H1 (cell line): Measurements from ENCODE around the gene EXOSC5. TPM values are rescaled to one million over a fixed set of nuclear protein-coding genes. Genes with fewer than 3 reads are reported as not detected.

Source experiments
- CTCF ChIA-PET: fragments of 300-600 bp; sonication (Branson Sonifier 250); formaldehyde crosslinking; loops from one replicate; lab custom pipeline; 2021; ENCODE audit not compliant: partially characterized antibody; lab: Charles Lee
- POLR2A ChIA-PET: fragments of 300-600 bp; sonication (Branson Sonifier 250); formaldehyde crosslinking; loops from one replicate; lab custom pipeline; 2021; ENCODE audit warnings: inconsistent platforms; ENCODE audit not compliant: partially characterized antibody; lab: Charles Lee
- DNase-seq, 2 experiments: peaks; one replicate each; pipeline versions ENCODE4 v3.0.0 to v3.0.0-alpha.2; 2010 to 2022; ENCODE audit warnings: low spot score in 2 of 2, low read depth in 1 of 2, mixed read lengths in 1 of 2
- FAIRE-seq: peaks from 2 replicates; lab custom pipeline; 2011; peaks lifted over from hg19 to GRCh38; lab: Jason Lieb, UNC
- H2AFZ ChIP-seq: 2 replicates; pipeline ENCODE4 v1.8.1; 2012; ENCODE audit warnings: low read length, inconsistent platforms
- H2AK5ac ChIP-seq: 2 replicates; pipeline ENCODE4 v1.6.1; 2013; ENCODE audit warnings: low read depth, low read length
- H2BK120ac ChIP-seq: replicated peaks from 2 replicates; pipeline ENCODE3; 2013; ENCODE audit warnings: low read depth, low read length, inconsistent platforms
- H2BK12ac ChIP-seq: 2 replicates; pipeline ENCODE4 v1.6.1; 2013; ENCODE audit warnings: low read depth, low read length
- H2BK15ac ChIP-seq: 2 replicates; pipeline ENCODE4 v1.6.1; 2013; ENCODE audit warnings: low read length
- H2BK20ac ChIP-seq: 2 replicates; pipeline ENCODE4 v1.6.1; 2013; ENCODE audit warnings: low read length
- H2BK5ac ChIP-seq: 2 replicates; pipeline ENCODE4 v1.6.1; 2013; ENCODE audit warnings: low read depth, low read length
- H3K14ac ChIP-seq: 2 replicates; pipeline ENCODE4 v1.6.1; 2013; ENCODE audit warnings: inconsistent platforms; ENCODE audit not compliant: insufficient read length
- H3K18ac ChIP-seq: 2 replicates; pipeline ENCODE4 v1.6.1; 2013; ENCODE audit warnings: low read length; ENCODE audit errors: extremely low read depth
- H3K23ac ChIP-seq: 2 replicates; pipeline ENCODE4 v1.6.1; 2013; ENCODE audit warnings: inconsistent platforms; ENCODE audit not compliant: insufficient read length
- H3K23me2 ChIP-seq: 2 replicates; pipeline ENCODE4 v1.6.1; 2013; ENCODE audit warnings: low read depth, low read length
- H3K27ac ChIP-seq: 2 replicates; pipeline ENCODE4 v1.6.1; 2011; ENCODE audit warnings: low read depth, low read length, inconsistent platforms
- H3K27me3 ChIP-seq, 4 experiments: replicated peaks in 1 of 4; 1 replicate in 1 of 4; 2 replicates in 3 of 4; pipeline versions ENCODE4 v1.6.1 to v1.8.1; 2011 to 2013; ENCODE audit warnings: low read length in 3 of 4, mild to moderate bottlenecking in 3 of 4, inconsistent platforms in 2 of 4, mixed read lengths in 2 of 4, moderate library complexity in 1 of 4; ENCODE audit not compliant: control insufficient read depth in 3 of 4, insufficient read depth in 3 of 4; ENCODE audit errors: extremely low read depth in 1 of 4
- H3K36me3 ChIP-seq, 4 experiments: 2 replicates each; pipeline versions ENCODE4 v1.6.1 to v1.8.1; 2011 to 2013; ENCODE audit warnings: mild to moderate bottlenecking in 4 of 4, low read length in 3 of 4, moderate library complexity in 2 of 4, control low read depth in 1 of 4, inconsistent platforms in 1 of 4; ENCODE audit not compliant: insufficient read depth in 4 of 4, control insufficient read depth in 2 of 4
- H3K4ac ChIP-seq: replicated peaks from 2 replicates; pipeline ENCODE3; 2013; ENCODE audit warnings: low read length, low read depth, mixed read lengths, inconsistent platforms; ENCODE audit not compliant: insufficient read length
- H3K4me1 ChIP-seq, 4 experiments: replicated peaks in 1 of 4; 1 replicate in 1 of 4; 2 replicates in 3 of 4; pipeline versions ENCODE4 v1.6.1 to v1.8.1; 2011 to 2013; ENCODE audit warnings: low read length in 3 of 4, inconsistent platforms in 2 of 4, mixed read lengths in 1 of 4; ENCODE audit not compliant: insufficient read depth in 4 of 4, control insufficient read depth in 3 of 4
- H3K4me2 ChIP-seq, 2 experiments: 2 replicates each; pipeline versions ENCODE4 v1.6.1 to v1.8.1; 2011 to 2013; ENCODE audit warnings: low read depth in 2 of 2, low read length in 2 of 2, control low read depth in 1 of 2, inconsistent platforms in 1 of 2, mild to moderate bottlenecking in 1 of 2; ENCODE audit not compliant: insufficient read depth in 1 of 2
- H3K4me3 ChIP-seq, 4 experiments: fragments of 200-600, 300-600 bp in 1 of 4; sonication (generic), shearing (Covaris generic), sonication (Bioruptor Twin) in 1 of 4; 2 replicates each; pipeline versions ENCODE4 v1.5.1 to v1.8.1; 2011 to 2016; ENCODE audit warnings: low read length in 4 of 4, low read depth in 3 of 4, control low read depth in 2 of 4, inconsistent platforms in 2 of 4, mild to moderate bottlenecking in 2 of 4, mixed read lengths in 1 of 4, moderate library complexity in 1 of 4; ENCODE audit not compliant: insufficient read depth in 2 of 4; ENCODE audit errors: extremely low read depth in 1 of 4
- H3K56ac ChIP-seq: replicated peaks from 2 replicates; pipeline ENCODE3; 2013; ENCODE audit warnings: low read depth, mild to moderate bottlenecking, mixed read lengths, low read length, inconsistent platforms; ENCODE audit not compliant: insufficient read length
- H3K79me1 ChIP-seq: 2 replicates; pipeline ENCODE4 v1.6.1; 2013; ENCODE audit warnings: low read depth, low read length, control low read depth
- H3K79me2 ChIP-seq, 2 experiments: 2 replicates each; pipeline versions ENCODE4 v1.6.1 to v1.8.1; 2012 to 2013; ENCODE audit warnings: low read length in 2 of 2, mild to moderate bottlenecking in 2 of 2, inconsistent platforms in 1 of 2; ENCODE audit not compliant: insufficient read depth in 2 of 2, control insufficient read depth in 1 of 2
- H3K9ac ChIP-seq, 4 experiments: replicated peaks in 1 of 4; 1 replicate in 1 of 4; 2 replicates in 3 of 4; pipeline versions ENCODE4 v1.6.1 to v1.8.1; 2011 to 2013; ENCODE audit warnings: low read depth in 3 of 4, low read length in 3 of 4, control low read depth in 2 of 4, mild to moderate bottlenecking in 2 of 4, moderate library complexity in 2 of 4, inconsistent platforms in 1 of 4; ENCODE audit errors: extremely low read depth in 1 of 4
- H3K9me3 ChIP-seq, 2 experiments: 2 replicates each; pipeline versions ENCODE4 v1.6.1 to v1.8.1; 2012 to 2013; ENCODE audit warnings: mild to moderate bottlenecking in 2 of 2, moderate library complexity in 2 of 2, control low read depth in 1 of 2, inconsistent platforms in 1 of 2, low read depth in 1 of 2, low read length in 1 of 2, mixed read lengths in 1 of 2; ENCODE audit not compliant: insufficient read depth in 2 of 2
- H4K20me1 ChIP-seq, 2 experiments: replicated peaks in 1 of 2; 2 replicates each; pipeline versions ENCODE3 to v1.8.1; 2011 to 2013; ENCODE audit warnings: inconsistent platforms in 2 of 2, low read length in 2 of 2, mild to moderate bottlenecking in 1 of 2; ENCODE audit not compliant: insufficient read depth in 2 of 2, control insufficient read depth in 1 of 2
- H4K5ac ChIP-seq: 2 replicates; pipeline ENCODE4 v1.6.1; 2013; ENCODE audit warnings: low read length, low read depth, mixed read lengths, inconsistent platforms; ENCODE audit not compliant: insufficient read length
- H4K8ac ChIP-seq: 2 replicates; pipeline ENCODE4 v1.8.0; 2013; ENCODE audit warnings: mild to moderate bottlenecking, moderate library complexity, low read length, inconsistent platforms; ENCODE audit not compliant: insufficient read depth; ENCODE audit errors: extremely low read depth
- H4K91ac ChIP-seq: replicated peaks from 2 replicates; pipeline ENCODE3; 2013; ENCODE audit warnings: low read length, mixed read lengths, inconsistent platforms; ENCODE audit not compliant: insufficient read length
- BACH1 ChIP-seq: IDR thresholded peaks from 2 replicates; pipeline ENCODE4 v1.6.1; 2012; ENCODE audit warnings: low read length, improper control_type of control experiment
- CREB1 ChIP-seq: IDR thresholded peaks from 2 replicates; pipeline ENCODE4 v1.6.1; 2012; ENCODE audit warnings: inconsistent platforms
- CTCF ChIP-seq, 3 experiments: IDR thresholded peaks; 1 replicate in 2 of 3; 2 replicates in 1 of 3; pipeline versions ENCODE4 v1.5.1 to v1.6.1; 2011; ENCODE audit warnings: low read length in 3 of 3, mild to moderate bottlenecking in 3 of 3, inconsistent platforms in 2 of 3, low read depth in 1 of 3, moderate library complexity in 1 of 3; ENCODE audit not compliant: insufficient read depth in 1 of 3; ENCODE audit errors: control extremely low read depth in 1 of 3
- JUND ChIP-seq: IDR thresholded peaks from 2 replicates; pipeline ENCODE4 v1.6.1; 2011; ENCODE audit warnings: mild to moderate bottlenecking, improper control_type of control experiment, low read length
- SIN3A ChIP-seq, 2 experiments: IDR thresholded peaks in 1 of 2; conservative IDR thresholded peaks in 1 of 2; 2 replicates each; pipeline ENCODE4 v1.6.1; 2011 to 2012; ENCODE audit warnings: low read length in 2 of 2, improper control_type of control experiment in 1 of 2, low read depth in 1 of 2, mild to moderate bottlenecking in 1 of 2
- TCF12 ChIP-seq: IDR thresholded peaks from 2 replicates; pipeline ENCODE4 v1.6.1; 2011; ENCODE audit warnings: low read depth, mild to moderate bottlenecking, low read length
- YY1 ChIP-seq: IDR thresholded peaks from 2 replicates; pipeline ENCODE4 v1.6.1; 2011; ENCODE audit warnings: low read depth, mild to moderate bottlenecking, low read length
- WGBS, 2 experiments: shearing (Covaris generic) in 1 of 2; methylation state at CpG; one replicate each; pipeline versions ENCODE4 v1.1.6 to v1.1.7; 2013 to 2015; ENCODE audit warnings: low lambda C conversion rate in 2 of 2, mixed read lengths in 2 of 2, inconsistent platforms in 1 of 2, low coverage in 1 of 2, missing lambda C conversion rate in 1 of 2; ENCODE audit not compliant: insufficient replicate concordance in 2 of 2, insufficient coverage in 1 of 2, insufficient read length in 1 of 2; ENCODE audit errors: extremely low coverage in 1 of 2, missing lambda C conversion rate in 1 of 2; 5-methylcytosine and 5-hydroxymethylcytosine counted together
- polyA plus RNA-seq, 7 experiments: library from polyadenylated mRNA; depleted of rRNA in 3 of 7; stranded (reverse) in 5 of 7; unstranded in 2 of 7; fragments of >200 nt in 5 of 7; fragments of 200-250 nt in 2 of 7; gene quantifications; 1 replicate in 5 of 7; 2 replicates in 1 of 7; 4 replicates in 1 of 7; pipeline versions ENCODE4 v1.2.1 to v1.2.3, GENCODE V29; 2011 to 2013; ENCODE audit warnings: missing spikeins in 2 of 7, mixed read lengths in 2 of 7
- total RNA-seq: library from RNA; stranded (reverse); fragmentation: NEBNext Ultra II Directional; extraction: Animal tissue kit (Norgen Biotek cat#: 25700); gene quantifications from 2 replicates; pipeline ENCODE4 v1.2.1, GENCODE V29; 2021

EXOSC5 gene
- total and polyA plus RNA-seq, 2 of the 8 experiments (the other 6 are each of a cell fraction or from before 2014, with no cell fraction given), result 56.2 to 92.8 TPM

- H3K18ac ChIP-seq, result peak within 1 kb of the TSS; percentile 71
- POLR2A ChIA-PET, result interaction anchor here (0.6 to 5.4 kb wide), 8 partner anchors 10 to 587 kb away, joined by 3 to 29 read pairs (median 4); partner anchors contain the start of genes B3GNT8 and B9D2
- CTCF ChIA-PET, result interaction anchor here (1.0 to 8.0 kb wide), 11 partner anchors 11 to 195 kb away, joined by 3 to 37 read pairs (median 5); partner anchors contain the start of gene B9D2
- H3K79me1 ChIP-seq, result no peaks in the 10 kb centered on the region; the same call in 1 of the 2 replicates
- H2AFZ ChIP-seq, result peak within 1 kb of the TSS; percentile 47; the same call in 1 of the 2 replicates
- H3K56ac ChIP-seq, result no peak within 1 kb of the TSS
- H3K79me2 ChIP-seq, result no peaks in the 10 kb centered on the region
- no peak within 1 kb of the TSS for H3K27ac ChIP-seq
- DNase-seq, result peak in 1 of 2 experiments; percentile 86
- no peaks in the 10 kb centered on the region for H3K9me3 ChIP-seq
- H4K8ac ChIP-seq, result peak within 1 kb of the TSS; percentile 81
- H3K9ac ChIP-seq, result peak within 1 kb of the TSS in 1 of 4 experiments; percentile 25; a peak in 1 of 7 replicates
- FAIRE-seq, result no peak
- no peak within 1 kb of the TSS for H2BK120ac ChIP-seq
- peak within 1 kb of the TSS; percentile 29; the same call in 1 of the 2 replicates for H2BK12ac ChIP-seq
- H3K14ac ChIP-seq, result no peak within 1 kb of the TSS
- no peak within 1 kb of the TSS for H3K23ac ChIP-seq
- H2AK5ac ChIP-seq, result 0 out of 2 replicates have a peak within 1 kb of the TSS, but pooled peaks have one; percentile 20
- peaks cover 10 to 36% (median 28%) of the 10 kb centered on the region in 4 experiments for H3K27me3 ChIP-seq
- peak within 1 kb of the TSS; percentile 64 for H4K91ac ChIP-seq
- H3K36me3 ChIP-seq, result no peaks in the 10 kb centered on the region
- peaks cover 0 to 14% (median 4%) of the 10 kb centered on the region in 4 experiments; a peak in 5 of 7 replicates for H3K4me1 ChIP-seq
- H3K4me3 ChIP-seq, result peak within 1 kb of the TSS; percentile 52 to 75 (median 70)
- peaks cover 27% of the 10 kb centered on the region for H3K23me2 ChIP-seq
- H2BK20ac ChIP-seq, result no peak within 1 kb of the TSS
- H2BK15ac ChIP-seq, result peak within 1 kb of the TSS; percentile 81; the same call in 1 of the 2 replicates
- peak within 1 kb of the TSS; percentile 47 for H3K4ac ChIP-seq
- no peak within 1 kb of the TSS for H4K5ac ChIP-seq
- H2BK5ac ChIP-seq, result peak within 1 kb of the TSS; percentile 85; the same call in 1 of the 2 replicates
- peak within 1 kb of the TSS; percentile 88 to 92 for H3K4me2 ChIP-seq
- 5% methylated on average over 16 of the region's 78 CpGs; no CpG with 5 or more reads in 1 of the 2 experiments for WGBS, 2 experiments
- H4K20me1 ChIP-seq, result peaks cover 0 to 7% of the 10 kb centered on the region in 2 experiments
- TF ChIP-seq YY1 (0 out of 2 replicates have a peak, but pooled peaks have one; percentile 34), JUND (no peak), BACH1 (no peak), SIN3A (conservative IDR thresholded peaks at IDR 0.05 in 1 of 2, IDR thresholded peaks at IDR 0.05 in 1 of 2; ENCODE audit: low read depth in 1 of 2, low read length in 2 of 2) (peak in 1 of 2 experiments; percentile 31; a peak in 1 of 4 replicates), CREB1 (0 out of 2 replicates have a peak, but pooled peaks have one; percentile 10), TCF12 (no peak), CTCF (IDR thresholded peaks at IDR 0.05; ENCODE audit: control extremely low read depth in 1 of 3, insufficient read depth in 1 of 3, low read depth in 1 of 3, low read length in 3 of 3) (peak; percentile 85 to 89 (median 86))
These were observed 43.5 kb downstream of the EXOSC5 start, which contains the start of gene TGFB1 for GRCh38 chr19:41353466-41354342. Gene TGFB1 (minus strand): TSS chr19:41353922. CDS start chr19:41353044, 878 bp downstream.
